ENCODE measurements around the gene ADAM23.

The ADAM23 gene

DNA sequence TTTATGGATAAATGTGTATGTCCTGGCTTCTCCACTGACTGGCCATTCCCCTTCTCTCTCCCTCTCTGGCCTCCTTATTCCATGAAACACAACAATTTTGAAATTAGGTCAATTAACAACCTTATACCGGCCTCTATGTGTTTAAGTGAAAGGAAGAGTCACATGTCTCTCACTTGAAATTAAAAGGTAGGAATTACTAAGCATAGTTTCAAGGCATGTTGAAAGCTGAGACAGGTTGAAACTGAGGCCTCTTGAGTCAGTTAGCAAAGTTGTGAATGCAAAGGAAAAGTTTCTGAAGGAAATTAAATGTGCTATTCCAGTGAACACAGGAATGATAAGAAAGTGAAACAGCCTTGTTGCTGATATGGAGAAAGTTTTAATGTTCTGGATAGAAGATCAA is 69.7 kb downstream of the ADAM23 start:
- FAIRE-seq = no peak

DNA sequence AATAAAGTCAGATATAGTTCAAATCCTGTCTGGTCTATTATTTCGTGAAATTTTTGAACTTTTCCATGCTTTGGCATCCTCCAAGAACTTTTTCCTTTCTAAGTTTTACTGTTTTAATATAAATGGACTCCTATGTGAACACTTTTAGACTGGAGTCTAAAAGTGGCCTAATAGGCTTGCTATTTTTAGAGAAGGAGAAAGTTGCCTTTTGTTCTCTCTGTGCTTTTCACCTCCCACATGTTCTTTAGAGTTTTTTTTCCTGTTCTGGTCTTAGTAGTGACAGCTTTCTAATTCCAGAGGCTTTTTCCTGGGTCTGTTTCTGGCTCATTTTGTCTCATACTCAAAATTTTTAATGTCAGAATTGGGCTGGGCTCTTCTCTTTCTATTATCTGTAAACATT is 72.2 kb downstream of the ADAM23 start:
- no peak for FAIRE-seq

DNA sequence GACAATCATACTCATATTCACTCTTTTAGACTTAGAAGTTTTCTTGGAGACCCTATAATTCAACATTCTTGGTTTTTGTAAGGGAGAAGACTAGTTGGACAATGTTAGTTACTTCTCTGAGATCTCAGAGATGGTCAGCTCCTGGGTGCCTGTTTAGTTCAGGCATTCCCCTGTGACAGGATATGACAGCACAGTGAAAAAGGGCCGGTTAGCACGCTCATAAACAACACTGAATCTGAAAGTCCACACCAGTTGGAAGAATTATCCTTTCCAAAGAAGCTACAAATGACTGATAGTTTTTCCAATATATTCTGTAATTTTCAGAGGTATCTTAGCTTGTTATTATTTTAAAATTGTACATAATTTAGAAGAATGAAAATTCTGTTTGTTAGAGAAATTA is 75.7 kb downstream of the ADAM23 start:
- no peak for FAIRE-seq

DNA sequence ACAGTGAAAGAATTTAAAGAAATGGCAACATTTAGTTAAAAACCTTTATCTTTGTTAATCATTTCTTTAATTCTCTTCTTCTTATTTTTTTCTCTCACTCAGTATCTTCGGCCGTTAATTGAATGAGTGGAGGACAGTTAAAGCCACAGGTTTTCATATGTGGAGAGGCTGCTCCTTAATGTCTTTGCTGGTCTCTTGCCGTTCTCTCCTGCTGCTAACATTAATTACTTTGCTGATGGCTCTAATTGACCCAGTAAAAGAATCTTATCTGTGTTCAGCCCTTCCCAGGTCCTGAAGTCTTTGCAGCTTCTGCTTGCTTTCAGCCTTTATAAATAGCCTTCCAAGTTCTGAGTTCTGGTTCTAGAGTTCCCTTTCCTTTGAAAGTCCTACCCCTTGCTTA is 77.1 kb downstream of the ADAM23 start:
- no peak for FAIRE-seq

DNA sequence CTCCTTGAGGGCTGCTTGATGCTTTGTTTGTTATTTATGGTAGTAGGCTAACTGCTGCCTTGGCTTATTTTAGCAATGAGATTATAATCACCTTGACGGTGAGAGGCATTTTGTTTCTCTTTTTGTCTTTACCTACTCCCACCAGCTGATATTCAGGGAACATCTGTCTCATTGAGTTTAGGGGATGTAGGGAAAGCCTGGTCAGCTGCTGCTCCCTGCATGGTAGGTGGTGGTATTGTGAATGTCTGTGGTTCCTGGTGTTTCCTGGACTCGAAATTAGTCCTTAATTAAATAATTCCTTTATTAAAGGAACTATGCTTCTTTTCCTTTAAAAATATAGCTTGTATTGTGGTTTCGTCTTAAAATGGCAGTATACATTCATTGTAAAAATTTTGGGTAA is 77.8 kb downstream of the ADAM23 start:
- FAIRE-seq = no peak

DNA sequence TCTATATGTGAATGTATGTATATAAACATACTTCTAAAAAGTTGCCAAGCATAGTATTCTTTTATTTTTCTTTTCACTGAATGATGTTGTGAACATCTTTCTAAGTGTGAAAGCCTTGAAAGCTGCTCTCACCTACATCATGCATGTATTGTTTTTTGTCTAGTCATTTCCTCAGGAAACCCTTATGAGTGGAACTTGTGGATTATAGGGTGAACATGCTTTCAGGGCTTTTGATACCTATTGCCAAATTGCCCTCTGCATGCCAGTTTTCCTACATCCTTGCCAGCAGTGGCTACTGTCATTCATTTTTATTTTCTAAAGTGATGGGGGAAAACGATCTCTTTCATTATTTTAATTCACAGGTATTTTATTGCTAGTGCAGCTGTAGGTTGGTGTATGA is 78.3 kb downstream of the ADAM23 start:
- FAIRE-seq = no peak

DNA sequence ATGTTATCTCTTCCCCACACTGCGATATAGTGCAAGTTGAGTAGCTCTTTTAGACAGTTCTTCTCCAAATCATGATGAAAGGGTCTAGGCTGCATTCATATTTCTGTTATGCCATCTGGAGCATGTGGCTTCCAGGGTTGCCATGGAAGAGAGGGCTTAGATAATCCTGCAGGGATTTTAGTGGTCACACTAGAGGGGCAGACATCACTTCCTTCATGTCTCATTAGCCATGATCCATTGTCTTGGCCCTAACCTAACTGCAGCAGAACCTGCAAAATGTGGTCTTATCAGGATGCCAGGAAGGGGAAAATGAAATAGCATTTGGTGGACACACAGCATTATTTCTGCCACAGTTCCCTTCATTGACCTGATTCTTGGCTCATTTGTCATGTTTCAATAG is 83.1 kb downstream of the ADAM23 start:
- FAIRE-seq = no peak

DNA sequence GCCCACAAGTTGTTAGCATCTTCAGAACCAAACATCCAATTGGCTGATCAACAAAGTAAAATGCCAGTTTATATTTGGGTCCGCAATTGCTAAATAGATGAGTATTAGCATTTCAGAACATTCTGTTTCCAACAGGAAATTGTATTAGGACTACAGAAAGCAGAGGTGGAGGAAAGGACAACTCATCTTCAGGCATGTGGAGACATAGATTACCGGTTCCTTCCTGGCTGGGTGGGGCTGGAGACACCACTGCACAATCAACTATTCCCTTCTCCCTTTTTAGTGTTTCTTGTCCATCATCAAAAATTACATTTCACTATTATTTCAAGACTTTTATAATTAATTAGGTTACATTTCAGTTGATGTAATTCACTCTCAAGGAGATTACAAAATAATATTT is 83.8 kb downstream of the ADAM23 start:
- no peak for FAIRE-seq

DNA sequence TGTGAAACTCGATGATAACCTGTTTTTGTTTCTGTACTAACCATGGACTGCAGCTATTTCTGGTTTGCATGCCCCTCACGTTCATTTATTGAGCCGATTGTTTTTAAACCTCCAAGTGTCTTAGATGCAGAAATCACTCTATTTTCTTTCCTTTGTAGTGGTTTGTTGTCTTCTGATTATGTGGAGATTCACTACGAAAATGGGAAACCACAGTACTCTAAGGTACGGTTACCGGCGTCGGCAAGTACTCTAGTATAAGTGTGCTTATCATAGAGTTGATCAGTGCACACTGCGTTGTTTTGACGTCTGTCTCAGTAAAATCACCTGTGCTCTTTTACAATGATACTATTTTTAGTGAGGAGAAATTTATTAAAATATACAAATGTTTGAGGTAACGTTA is 87.4 kb downstream of the ADAM23 start:
- FAIRE-seq = no peak

DNA sequence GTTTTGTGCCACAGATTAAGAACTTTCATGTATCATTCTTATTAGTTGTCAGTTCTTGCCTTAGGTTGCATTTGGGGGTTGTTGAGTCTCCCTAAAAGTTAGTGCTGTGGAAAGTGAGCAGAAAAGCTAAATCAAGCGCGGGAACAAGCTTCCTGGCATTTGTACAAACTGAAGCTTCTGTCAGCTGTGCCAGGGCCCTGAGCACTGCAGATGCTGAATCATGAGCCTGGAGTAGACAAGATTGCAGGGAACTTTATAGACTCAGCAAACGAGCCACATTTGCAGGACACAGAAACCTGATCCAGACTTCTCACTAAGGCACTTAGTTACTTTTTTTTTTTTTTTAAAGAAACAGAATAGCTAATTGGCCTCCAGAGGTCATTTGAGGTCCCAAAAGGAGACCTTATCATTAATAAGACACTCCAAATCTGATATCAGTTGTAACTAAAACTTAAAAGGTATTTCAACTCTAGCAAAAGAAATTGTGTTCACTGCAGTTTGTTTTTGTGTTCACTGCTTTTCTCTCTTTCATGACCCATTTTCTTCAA is 88.7 kb downstream of the ADAM23 start:
- FAIRE-seq = no peak

DNA sequence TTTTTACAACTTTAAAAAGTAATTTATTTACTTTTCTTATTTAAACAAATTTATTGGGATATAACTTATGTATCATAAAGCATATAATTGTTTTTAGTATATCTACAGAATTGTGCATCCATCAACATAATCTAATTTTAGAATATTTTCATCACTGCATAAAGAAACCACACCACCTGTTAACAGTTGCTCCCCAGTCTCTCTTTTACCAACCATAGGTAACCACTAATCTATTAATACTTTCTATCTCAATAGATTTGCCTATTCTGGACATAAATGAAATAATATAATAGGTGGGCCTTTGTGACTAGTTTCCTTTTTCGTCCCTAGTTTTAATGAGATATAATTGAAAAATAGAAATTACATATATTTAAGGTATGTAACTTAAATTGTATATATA is 90.6 kb downstream of the ADAM23 start:
- FAIRE-seq = no peak

DNA sequence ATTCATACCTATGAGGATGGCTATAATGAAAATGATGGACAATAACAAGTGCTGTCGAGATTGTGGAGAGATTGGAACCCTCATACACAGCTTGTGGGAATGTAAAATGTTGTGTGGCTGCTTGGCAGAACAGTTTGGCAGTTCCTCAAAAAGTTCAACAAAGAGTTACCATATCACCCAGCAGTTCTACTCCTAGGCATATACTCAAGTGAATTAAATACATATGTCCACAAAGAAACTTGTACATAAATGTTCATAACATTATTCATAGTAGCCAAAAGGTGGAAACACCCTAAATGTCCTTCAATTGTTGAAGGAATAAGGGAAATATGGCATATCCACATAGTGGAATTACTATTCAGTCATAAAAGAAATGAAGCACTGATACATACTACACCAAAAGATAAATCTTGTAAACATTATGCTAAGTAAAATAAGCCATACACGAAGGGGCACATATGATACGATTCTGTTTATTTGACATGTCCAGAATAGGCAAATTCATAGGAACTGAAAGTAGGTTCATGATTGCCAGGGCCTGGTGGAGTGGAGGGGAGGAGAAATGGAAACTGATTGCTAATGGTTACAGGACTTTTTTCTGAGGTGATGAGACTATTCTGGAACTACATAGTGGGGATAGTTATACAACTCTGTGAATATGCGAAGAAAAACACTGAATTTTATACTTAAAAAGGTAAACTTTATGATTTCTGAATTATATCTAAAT is 92.1 kb downstream of the ADAM23 start:
- FAIRE-seq = no peak

DNA sequence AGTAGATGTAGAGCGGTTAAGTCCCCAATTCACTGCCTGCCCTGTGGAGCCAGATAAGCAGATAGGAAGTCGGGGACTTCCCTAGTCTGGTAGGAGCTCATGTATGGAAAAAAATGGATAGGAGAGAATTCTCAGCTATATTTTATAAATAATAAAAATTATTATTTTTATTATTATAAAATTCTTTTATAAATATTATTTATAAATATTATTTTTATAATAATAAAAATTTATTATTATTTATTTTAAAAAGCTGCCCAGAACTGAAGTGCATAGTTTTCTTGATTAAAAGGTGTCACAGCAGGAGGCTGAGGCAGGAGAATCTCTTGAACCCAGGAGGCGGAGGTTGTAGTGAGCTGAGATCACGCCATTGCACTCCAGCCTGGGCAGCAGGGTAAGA is 97.4 kb downstream of the ADAM23 start:
- FAIRE-seq = no peak

DNA sequence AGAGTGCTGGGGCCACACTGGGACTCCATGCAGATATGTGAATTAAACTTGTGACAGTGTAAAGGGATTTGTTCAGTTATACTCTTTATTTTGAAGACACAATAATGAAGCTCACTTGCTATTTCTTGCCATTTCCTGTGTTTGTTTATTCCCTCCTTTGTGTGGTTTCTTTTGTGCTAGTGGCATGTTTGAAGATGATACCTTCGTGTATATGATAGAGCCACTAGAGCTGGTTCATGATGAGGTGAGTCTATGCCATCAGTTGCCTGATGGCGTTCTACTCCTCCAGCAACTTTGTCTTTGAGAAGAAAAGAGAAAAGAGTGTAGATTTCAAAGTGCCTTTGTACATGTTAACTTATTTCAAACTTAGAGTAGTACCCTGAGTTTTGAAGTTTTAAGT is 99.7 kb downstream of the ADAM23 start:
- no peak for FAIRE-seq

DNA sequence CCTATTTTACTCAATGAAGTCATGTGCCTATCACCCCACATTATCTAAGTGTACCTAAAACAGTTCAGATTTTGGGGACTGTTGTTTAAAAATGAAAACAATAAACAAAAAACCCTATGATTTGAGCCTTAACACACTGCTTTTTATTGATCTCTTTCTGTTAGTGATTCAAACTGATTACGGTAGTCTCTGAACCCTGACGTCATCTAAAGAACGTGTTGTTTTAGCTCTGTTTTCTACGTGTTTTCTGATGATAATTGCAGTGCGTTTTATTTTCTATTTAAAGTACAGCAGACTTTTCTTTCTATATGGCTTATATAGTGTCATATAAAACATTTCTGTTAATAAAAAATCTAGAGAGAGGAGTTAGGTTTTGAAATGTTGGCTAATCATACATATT is 105.1 kb downstream of the ADAM23 start:
- FAIRE-seq = no peak

DNA sequence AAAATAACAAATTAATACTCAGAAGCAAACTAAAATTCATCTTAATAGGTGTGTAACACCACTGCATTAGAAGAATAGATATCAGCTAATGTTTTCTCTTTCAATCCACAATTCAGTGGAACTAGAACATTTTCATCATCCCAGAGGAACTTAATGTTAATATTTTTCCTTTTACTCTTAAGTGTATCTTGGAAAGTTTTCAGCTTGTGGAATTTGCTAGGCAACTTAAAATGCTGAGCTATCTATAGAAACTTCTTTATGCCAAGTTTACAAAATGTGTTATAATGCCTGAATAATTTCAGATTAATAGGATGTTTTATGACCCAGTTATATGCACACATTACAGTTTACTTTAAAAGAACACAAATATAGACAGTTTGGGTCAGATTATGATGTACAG is 112.4 kb downstream of the ADAM23 start:
- no peak for FAIRE-seq

DNA sequence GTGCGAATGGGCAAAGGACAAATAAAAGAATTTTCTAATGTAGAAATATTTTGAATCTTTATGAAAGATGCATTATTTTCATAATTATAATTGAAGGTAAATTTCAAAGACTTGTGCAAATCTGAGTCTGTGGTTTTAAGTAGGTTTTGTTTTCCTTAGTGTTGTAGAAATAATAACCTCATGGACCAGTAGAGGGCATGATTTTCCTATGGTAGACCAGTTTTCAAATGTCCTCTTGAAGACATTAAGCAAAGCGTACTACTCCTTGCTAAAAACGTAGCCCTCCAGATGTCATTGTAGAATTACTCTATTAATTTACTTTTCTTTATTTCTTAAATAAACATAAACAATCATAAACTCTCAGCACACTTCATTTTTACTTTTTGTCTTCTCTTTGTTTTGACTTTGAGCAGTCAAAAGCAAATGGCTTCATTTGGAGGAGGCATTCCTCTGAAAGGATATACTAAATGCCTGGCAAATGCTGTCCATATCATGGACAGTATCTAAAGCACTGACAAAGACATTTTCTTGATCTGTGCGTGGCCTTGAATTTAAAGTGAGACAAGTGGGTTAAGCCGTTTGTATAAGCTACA is 113.1 kb downstream of the ADAM23 start:
- peak; percentile 92 for FAIRE-seq

DNA sequence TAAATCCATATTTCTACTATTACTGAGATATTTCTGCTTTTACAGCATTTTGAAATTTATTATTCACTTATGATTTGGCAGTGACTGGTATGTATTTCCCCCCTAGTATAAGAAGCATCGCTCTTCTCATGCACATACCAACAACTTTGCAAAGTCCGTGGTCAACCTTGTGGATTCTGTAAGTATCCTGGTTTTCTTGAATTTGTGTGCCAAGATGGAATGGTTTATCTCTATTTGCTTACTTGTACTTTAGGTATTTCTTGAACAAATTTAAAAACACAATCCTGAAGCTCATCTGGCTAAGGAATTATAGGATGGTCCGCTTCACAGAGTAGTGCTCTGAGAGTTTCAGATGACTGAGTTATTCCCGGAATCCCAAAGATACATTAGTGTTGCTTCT is 114.0 kb downstream of the ADAM23 start:
- no peak for FAIRE-seq

DNA sequence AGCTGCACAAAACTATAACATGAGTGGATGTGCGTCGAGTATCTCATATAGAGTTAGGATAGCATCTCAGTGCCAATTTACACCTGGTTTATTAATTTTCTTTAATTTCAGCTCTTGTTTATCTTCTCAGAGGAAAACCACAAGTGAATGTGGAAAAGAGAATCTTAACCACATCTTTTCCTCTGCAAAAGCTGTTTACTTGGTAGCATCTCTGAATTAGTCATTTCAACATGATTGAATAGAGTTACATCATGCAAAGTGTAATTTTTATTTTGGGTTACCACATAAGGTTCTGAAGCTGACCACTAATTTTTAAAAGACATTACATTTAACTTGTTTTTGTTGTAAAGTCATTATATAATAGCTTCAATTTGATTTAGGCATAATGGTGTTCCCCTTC is 115.2 kb downstream of the ADAM23 start:
- no peak for FAIRE-seq

DNA sequence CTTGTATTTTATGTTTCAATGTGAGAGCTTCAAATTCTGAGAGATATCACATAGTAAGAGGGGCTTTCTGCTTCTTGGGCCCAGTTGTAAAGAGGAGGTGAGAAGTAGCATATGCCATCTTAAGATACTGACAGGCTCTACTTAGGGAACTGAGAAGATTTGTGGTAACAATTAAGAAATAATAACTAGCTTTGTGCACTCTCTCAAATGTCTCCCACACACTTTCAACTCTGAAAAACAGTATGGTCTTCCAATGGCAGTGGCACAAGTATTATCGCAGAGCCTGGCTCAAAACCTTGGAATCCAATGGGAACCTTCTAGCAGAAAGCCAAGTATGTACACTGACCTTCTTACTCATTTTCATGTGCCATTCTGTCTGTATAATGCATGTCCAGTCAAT is 118.6 kb downstream of the ADAM23 start:
- FAIRE-seq = no peak

DNA sequence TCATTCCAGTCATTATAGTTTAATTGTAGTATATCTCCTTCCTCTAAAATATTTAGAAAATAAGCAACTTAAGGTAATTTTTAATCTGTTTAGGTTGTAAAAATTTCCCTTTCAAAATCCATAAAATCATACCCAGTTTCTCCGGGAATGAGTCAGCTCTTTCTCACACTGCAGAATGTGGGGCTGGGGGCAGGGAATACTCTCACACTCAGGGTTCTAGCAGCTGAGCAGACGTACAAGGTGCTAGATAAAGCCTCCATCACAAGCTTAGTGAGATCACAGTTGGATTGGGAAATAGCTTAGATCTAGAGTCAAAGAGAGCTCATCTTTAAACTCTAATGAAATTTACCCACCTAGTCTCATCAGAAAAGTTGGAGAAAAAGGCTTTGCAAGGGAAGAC is 119.0 kb downstream of the ADAM23 start:
- no peak for FAIRE-seq

DNA sequence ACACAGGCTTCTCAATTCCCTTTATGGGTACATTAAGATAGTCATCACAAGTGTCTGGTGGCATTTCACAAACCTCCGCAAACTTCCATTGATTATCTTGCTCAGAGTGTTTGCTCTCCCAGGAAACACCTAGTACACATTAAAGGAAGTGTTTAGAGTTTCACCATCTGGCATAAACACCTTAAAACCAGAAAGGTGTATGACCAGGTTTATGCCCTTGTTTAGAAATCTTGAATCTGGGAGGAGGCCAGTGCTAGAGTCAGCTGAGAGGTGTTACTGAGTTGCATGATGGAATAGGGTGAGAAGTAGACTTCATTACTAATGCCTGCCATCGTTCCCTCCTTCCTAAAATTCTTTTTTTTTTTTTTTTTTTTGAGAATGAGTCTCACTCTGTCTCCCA is 120.0 kb downstream of the ADAM23 start:
- no peak for FAIRE-seq

DNA sequence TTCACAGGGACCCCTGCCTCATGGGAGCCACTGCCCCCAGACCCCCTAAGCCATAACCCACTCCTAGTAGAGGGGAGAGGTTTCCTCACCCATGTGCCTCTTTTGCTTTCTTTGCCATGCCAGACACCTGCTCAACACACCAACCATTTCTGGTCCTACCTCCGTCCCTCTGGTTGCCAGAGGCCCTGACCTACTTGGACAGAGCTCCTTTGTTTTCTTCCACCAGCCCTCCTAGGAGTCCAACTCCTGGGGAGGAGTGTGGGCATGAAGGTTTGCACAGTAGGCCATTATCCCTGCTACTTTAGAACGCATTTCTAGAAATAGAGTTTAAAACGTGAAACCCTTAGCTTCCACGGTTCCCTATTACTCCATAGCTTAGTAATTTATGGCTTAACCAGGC is 122.3 kb downstream of the ADAM23 start:
- FAIRE-seq = no peak

DNA sequence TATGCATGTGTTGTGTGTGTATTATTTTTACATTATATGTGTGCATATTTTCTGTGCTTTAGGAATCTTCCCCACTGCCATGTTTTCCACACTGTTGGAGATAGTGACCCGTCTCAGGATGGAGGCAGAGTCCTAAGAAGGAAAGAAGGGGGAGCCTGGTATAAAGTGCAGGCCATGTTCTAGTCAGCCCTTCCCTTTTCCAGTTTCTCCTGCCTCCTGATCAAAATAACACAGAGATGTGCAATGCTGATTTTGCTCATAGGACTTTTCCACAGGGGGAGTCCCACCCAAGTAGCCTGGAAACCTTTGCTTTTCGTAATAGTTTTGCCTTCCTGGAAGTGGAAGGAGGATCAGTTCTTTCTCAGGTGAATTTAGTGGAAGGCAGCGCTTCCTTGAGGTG is 126.1 kb downstream of the ADAM23 start:
- FAIRE-seq = no peak

DNA sequence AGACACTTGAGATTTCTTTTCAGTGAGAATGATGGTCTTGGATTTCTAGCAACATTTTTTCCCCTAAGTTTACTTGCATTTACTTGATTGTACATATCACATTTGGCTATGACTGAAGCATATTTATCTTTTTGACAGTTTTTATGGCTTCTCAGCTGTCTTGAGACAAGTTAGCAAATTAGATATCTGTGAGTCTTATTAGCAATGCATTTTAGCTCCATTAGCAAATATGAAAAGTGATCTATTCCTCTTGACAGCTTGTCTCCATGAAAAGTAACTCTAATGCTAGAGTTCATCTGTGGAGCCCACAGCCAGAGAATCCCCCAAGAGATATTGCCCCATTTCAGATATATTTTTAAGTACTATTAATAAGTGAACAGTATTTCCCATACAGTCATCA is 126.9 kb downstream of the ADAM23 start:
- no peak for FAIRE-seq

Measured in A204.1 (cell line).